PC-3 (cell line): ENCODE results near the gene COASY. TPM values are rescaled to one million over a fixed set of nuclear protein-coding genes. Genes with fewer than 3 reads are reported as not detected.
A peak's percentile ranks its signal among the peaks of the same experiment; 100 is the strongest.

Experiments
- ATAC-seq: fragments of 200-7000 bp; cut with Tn5 transposase; 2 replicates; pipeline ENCODE4 v1.9.1; 2020; ENCODE audit warnings: mild to moderate bottlenecking, moderate library complexity
- BruUV-seq: library from RNA; stranded (reverse); fragments of 400-500 nt; replicated peaks from 2 replicates; lab custom pipeline; 2021; lab: Mats Ljungman, UMichigan
- CTCF ChIA-PET: fragments of 300-600 bp; sonication (Branson Sonifier 250); formaldehyde crosslinking; loops from one replicate; lab custom pipeline; 2022; ENCODE audit warnings: antibody characterized with exemption; lab: Charles Lee
- POLR2A ChIA-PET: fragments of 300-600 bp; sonication (Branson Sonifier 250); formaldehyde crosslinking; loops from one replicate; lab custom pipeline; 2022; ENCODE audit warnings: antibody characterized with exemption; ENCODE audit not compliant: unreplicated experiment; lab: Charles Lee
- DNase-seq: peaks from one replicate; pipeline ENCODE4 v3.0.0-alpha.2; 2015
- H2AFZ ChIP-seq: fragments of 300-600 bp; sonication (generic); 2 replicates; pipeline ENCODE4 v1.6.0; 2016; ENCODE audit warnings: antibody characterized with exemption, low read length
- H3F3A ChIP-seq: fragments of 300-600 bp; sonication (generic); one replicate; pipeline ENCODE4 v1.6.0; 2017; ENCODE audit warnings: antibody characterized with exemption, low read length, control low read depth, mild to moderate bottlenecking; ENCODE audit not compliant: unreplicated experiment
- H3K27ac ChIP-seq: fragments of 300-600 bp; sonication (generic); 2 replicates; pipeline ENCODE4 v1.5.1; 2016; ENCODE audit warnings: mild to moderate bottlenecking, low read length
- H3K27me3 ChIP-seq: fragments of 300-600 bp; sonication (generic); 2 replicates; pipeline ENCODE4 v1.6.1; 2016; ENCODE audit warnings: low read length, mixed read lengths
- H3K36me3 ChIP-seq: fragments of 300-600 bp; sonication (generic); 2 replicates; pipeline ENCODE4 v1.6.1; 2016; ENCODE audit warnings: low read depth, mixed run types, low read length, mixed read lengths
- H3K4me1 ChIP-seq: fragments of 300-600 bp; sonication (generic); 2 replicates; pipeline ENCODE4 v1.5.1; 2016; ENCODE audit warnings: low read length; ENCODE audit not compliant: insufficient read depth
- H3K4me2 ChIP-seq: fragments of 300-600 bp; sonication (generic); 2 replicates; pipeline ENCODE4 v1.6.0; 2016; ENCODE audit warnings: low read length
- H3K4me3 ChIP-seq: fragments of 300-600 bp; sonication (generic); 2 replicates; pipeline ENCODE4 v1.5.1; 2016; ENCODE audit warnings: mild to moderate bottlenecking, low read length, mixed read lengths
- H3K79me2 ChIP-seq: fragments of 300-600 bp; sonication (generic); 2 replicates; pipeline ENCODE4 v1.6.1; 2017; ENCODE audit warnings: low read length, mixed read lengths
- H3K9ac ChIP-seq: fragments of 300-600 bp; sonication (generic); 2 replicates; pipeline ENCODE4 v1.6.0; 2016; ENCODE audit warnings: mild to moderate bottlenecking, low read length
- H3K9me2 ChIP-seq: fragments of 300-600 bp; sonication (generic); replicated peaks from 2 replicates; pipeline ENCODE4 v1.6.1; 2016; ENCODE audit warnings: mixed run types, low read length, mixed read lengths
- H3K9me3 ChIP-seq: fragments of 300-600 bp; sonication (generic); 2 replicates; pipeline ENCODE4 v1.6.1; 2016; ENCODE audit warnings: low read length, mixed read lengths
- H4K20me1 ChIP-seq: fragments of 300-600 bp; sonication (generic); 2 replicates; pipeline ENCODE4 v1.6.1; 2016; ENCODE audit warnings: low read length, mixed read lengths
- EZH2 ChIP-seq: fragments of 300-600 bp; sonication (generic); IDR thresholded peaks from one replicate; pipeline ENCODE4 v1.6.1; 2017; ENCODE audit warnings: antibody characterized with exemption, mild to moderate bottlenecking, low read length; ENCODE audit not compliant: unreplicated experiment
- EZH2phosphoT487 ChIP-seq: fragments of 300-600 bp; sonication (generic); IDR thresholded peaks from 2 replicates; pipeline ENCODE4 v1.6.1; 2018; ENCODE audit warnings: mild to moderate bottlenecking, antibody characterized with exemption, low read length, borderline replicate concordance
- intact Hi-C: fragments of 100-400 bp; cut with micrococcal nuclease; formaldehyde crosslinking; loops from 2 replicates; pipeline ENCODE4 v1.9.0; 2023
- total RNA-seq: library from RNA; depleted of rRNA; stranded (reverse); fragments of >200 nt; gene quantifications from 2 replicates; pipeline ENCODE4 v1.2.3, GENCODE V29; 2014
- TF ChIP-seq, protein P1 (sequence below): fragments of 300-600 bp; sonication (generic); conservative IDR thresholded peaks from 2 replicates; pipeline ENCODE4 v1.5.1; 2017; ENCODE audit warnings: antibody characterized with exemption, low read depth, mild to moderate bottlenecking, low read length

Gene COASY
- total RNA-seq, 1 experiment from 2014 or later, result 33.3 TPM

DNA sequence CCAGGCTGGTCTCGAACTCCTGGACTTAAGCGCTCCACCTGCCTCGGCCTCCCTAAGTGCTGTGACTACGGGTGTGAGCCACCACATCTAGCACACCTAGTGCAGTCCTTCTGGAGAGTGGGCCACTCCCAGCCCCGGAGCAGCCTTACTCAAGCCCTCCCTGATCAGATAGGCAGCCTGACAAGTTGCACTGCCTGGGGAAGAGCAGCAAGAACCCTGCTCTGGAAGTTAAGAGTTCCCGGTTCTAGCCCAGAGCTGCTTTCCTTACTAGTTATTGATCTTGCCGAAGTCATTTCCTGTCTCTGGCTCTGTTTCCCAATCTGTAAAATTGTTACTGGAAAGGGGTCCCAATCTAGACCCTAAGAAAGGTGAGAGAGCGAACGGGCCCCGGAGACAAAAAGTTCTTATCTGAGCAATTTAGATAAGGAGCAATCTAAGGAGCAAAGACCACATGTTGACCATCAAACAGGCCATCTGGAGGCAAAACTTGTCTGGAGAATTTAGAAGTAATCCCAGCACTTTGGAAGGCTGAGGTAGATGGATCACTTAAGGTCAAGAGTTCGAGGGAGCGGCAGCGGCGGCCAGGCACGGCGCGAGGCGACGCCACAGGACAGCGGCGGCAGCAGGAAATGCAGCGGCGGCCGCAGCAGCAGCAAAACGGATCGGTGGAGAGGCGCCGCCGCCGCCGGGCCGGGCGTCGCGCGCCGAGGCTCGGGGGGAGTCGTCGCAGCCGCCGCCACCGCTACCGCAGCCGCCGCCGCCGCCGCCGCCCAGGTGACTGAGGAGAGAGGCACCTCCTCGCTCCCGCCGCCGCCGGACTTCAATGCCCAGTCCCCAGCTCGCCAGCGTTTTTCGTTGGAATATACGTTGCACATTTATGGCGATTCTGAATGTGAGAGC, 30.2 kb upstream of the COASY start:
- Histone ChIP-seq H3K9me2 (no peaks in the 10 kb centered on the region), H3K9me3 (no peaks in the 10 kb centered on the region), H4K20me1 (no peaks in the 10 kb centered on the region), H3K36me3 (no peaks in the 10 kb centered on the region), H3K4me3 (peak overlapping the region; percentile 66), H3K27ac (no peak overlapping the region), H3K27me3 (no peaks in the 10 kb centered on the region), H2AFZ (peak overlapping the region; percentile 76; the same call in 1 of the 2 replicates), H3K4me1 (peaks cover 10% of the 10 kb centered on the region), H3K4me2 (peak overlapping the region; percentile 75), H3K79me2 (no peaks in the 10 kb centered on the region), H3F3A (no peaks in the 10 kb centered on the region), H3K9ac (no peak overlapping the region)
- intact Hi-C loops, result no loop called here
- TF ChIP-seq, protein P1, sequence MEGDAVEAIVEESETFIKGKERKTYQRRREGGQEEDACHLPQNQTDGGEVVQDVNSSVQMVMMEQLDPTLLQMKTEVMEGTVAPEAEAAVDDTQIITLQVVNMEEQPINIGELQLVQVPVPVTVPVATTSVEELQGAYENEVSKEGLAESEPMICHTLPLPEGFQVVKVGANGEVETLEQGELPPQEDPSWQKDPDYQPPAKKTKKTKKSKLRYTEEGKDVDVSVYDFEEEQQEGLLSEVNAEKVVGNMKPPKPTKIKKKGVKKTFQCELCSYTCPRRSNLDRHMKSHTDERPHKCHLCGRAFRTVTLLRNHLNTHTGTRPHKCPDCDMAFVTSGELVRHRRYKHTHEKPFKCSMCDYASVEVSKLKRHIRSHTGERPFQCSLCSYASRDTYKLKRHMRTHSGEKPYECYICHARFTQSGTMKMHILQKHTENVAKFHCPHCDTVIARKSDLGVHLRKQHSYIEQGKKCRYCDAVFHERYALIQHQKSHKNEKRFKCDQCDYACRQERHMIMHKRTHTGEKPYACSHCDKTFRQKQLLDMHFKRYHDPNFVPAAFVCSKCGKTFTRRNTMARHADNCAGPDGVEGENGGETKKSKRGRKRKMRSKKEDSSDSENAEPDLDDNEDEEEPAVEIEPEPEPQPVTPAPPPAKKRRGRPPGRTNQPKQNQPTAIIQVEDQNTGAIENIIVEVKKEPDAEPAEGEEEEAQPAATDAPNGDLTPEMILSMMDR, result peak; percentile 29; the same call in 1 of the 2 replicates
- TF ChIP-seq EZH2 (no peak), EZH2phosphoT487 (no peak)
- ATAC-seq (peak; percentile 35), DNase-seq (peak; percentile 51)
- POLR2A ChIA-PET, result interaction anchor here (0.6 to 0.7 kb wide), 2 partner anchors 23 to 676 kb away, joined by 11 to 26 read pairs; no protein-coding TSS in a partner anchor
- CTCF ChIA-PET, result no interaction called here
- no TSS peak for BruUV-seq

DNA sequence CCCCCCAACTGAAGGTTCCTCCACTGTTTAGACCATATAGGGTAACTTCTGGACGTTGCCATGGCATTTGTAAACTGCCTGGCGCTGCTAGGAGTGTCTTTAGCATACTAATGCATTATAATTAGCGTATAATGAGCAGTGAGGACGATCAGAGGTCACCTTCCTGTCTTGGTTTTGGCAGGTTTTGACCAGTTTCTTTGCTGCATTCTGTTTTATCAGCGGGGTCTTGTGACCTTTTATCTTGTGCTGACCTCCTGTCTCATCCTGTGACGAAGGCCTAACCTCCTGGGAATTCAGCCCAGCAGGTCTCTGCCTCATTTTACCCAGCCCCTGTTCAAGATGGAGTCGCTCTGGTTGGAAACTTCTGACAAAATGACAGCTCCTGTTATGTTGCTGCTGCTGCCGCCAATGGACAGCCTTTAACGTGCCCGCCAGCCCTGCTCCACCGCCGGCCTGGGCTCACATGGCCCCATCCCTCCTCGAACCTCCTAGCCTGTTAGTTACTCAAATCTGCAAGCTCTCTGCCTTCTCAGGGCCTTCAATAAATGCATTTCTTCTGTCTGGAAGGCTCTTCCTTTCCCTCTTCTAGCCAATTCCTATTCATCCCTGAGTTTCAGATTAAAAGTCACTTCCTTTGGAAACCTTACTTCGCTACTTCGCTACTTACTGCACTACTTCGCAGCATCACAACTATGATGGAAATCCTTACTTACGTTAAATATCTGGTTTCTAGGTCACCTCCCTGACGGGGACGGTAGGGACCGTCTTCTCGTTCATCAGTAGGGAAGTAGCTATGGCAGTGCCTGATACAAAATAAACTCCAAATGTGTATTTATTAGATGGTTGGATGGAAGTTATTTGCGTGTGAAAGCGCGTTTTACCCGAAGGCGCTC, 26.5 kb upstream of the COASY start:
- TSS peak; percentile 96 for BruUV-seq
- Histone ChIP-seq H3K9ac (peak overlapping the region; percentile 58), H3K4me1 (peaks cover 15% of the 10 kb centered on the region), H3K79me2 (no peaks in the 10 kb centered on the region), H3K27ac (peak overlapping the region; percentile 23; the same call in 1 of the 2 replicates), H3K9me2 (no peaks in the 10 kb centered on the region), H4K20me1 (no peaks in the 10 kb centered on the region), H3K9me3 (no peaks in the 10 kb centered on the region), H3K4me3 (peak overlapping the region; percentile 65), H3K36me3 (no peaks in the 10 kb centered on the region), H3K27me3 (no peaks in the 10 kb centered on the region), H3K4me2 (peak overlapping the region; percentile 85), H3F3A (no peaks in the 10 kb centered on the region), H2AFZ (peak overlapping the region; percentile 87)
- ChIA-PET POLR2A (interaction anchor here (0.7 kb wide), 1 partner anchor 16 kb away, joined by 3 read pairs; no protein-coding TSS in a partner anchor), CTCF (no interaction called here)
- TF ChIP-seq, protein P1, result no peak
- no peak for TF ChIP-seq EZH2
- TF ChIP-seq EZH2phosphoT487, result no peak
- ATAC-seq (no peak), DNase-seq (no peak)
- intact Hi-C loops, result no loop called here
